ENCODE data around the gene GRIA1.
"Not testable (repeated sequence)": the region's sequence is repeated elsewhere in the genome, so short reads cannot be mapped to it uniquely, and the experiment has no call there.

Gene GRIA1

DNA sequence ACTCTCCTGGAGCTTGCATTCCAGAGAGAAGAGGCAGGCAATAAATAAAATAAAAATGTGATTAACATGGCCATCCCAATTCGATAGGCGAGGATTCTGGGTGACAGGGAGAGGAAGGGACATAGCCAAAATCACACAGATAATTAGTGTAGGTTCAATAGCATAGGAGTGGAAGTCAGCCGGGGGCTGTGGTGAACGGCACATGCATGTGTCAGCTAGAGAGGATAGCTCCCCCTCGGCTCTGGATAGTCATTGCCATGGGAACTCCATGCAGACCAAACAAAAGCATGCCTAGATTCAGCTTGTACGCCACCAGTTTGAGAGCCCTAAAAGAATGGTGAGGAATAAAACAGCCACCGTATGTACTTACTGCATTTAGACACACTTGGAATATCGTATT lies 223.5 kb downstream of the GRIA1 start:
- no peak for DNase-seq (ENCODE audit: low read depth)
- H3K4me3 ChIP-seq (ENCODE audit: control insufficient read depth, low read depth, low read length), result no peak overlapping the region
- no peak for TF ChIP-seq CTCF (IDR thresholded peaks at IDR 0.05; ENCODE audit: control insufficient read depth, insufficient read depth, low read depth, low read length, missing control alignments)

- H3K4me3 ChIP-seq (ENCODE audit: control insufficient read depth, low read depth, low read length), result no peak overlapping the region
- TF ChIP-seq CTCF (IDR thresholded peaks at IDR 0.05; ENCODE audit: control insufficient read depth, insufficient read depth, low read depth, low read length, missing control alignments), result no peak
- DNase-seq (ENCODE audit: low read depth), result peak; percentile 4
These were observed 224.3 kb downstream of the GRIA1 start for GRCh38 chr5:153714798-153715197.

- TF ChIP-seq CTCF (IDR thresholded peaks at IDR 0.05; ENCODE audit: control insufficient read depth, insufficient read depth, low read depth, low read length, missing control alignments), result no peak
These were observed 226.8 kb downstream of the GRIA1 start for GRCh38 chr5:153717287-153717686.

GRCh38 chr5:153718713-153719112 lies 228.2 kb downstream of the GRIA1 start:
- H3K4me3 ChIP-seq (ENCODE audit: control insufficient read depth, low read depth, low read length), result no peak overlapping the region
- DNase-seq (ENCODE audit: low read depth), result no peak
- TF ChIP-seq CTCF (IDR thresholded peaks at IDR 0.05; ENCODE audit: control insufficient read depth, insufficient read depth, low read depth, low read length, missing control alignments), result no peak

More at GRCh38 chr5:153717287-153717686, 226.8 kb downstream of the GRIA1 start:
- DNase-seq (ENCODE audit: low read depth), result no peak
- no peak overlapping the region for H3K4me3 ChIP-seq (ENCODE audit: control insufficient read depth, low read depth, low read length)

- TF ChIP-seq CTCF (IDR thresholded peaks at IDR 0.05; ENCODE audit: control insufficient read depth, insufficient read depth, low read depth, low read length, missing control alignments), result no peak
- no peak overlapping the region for H3K4me3 ChIP-seq (ENCODE audit: control insufficient read depth, low read depth, low read length)
- no peak for DNase-seq (ENCODE audit: low read depth)
These were observed 228.9 kb downstream of the GRIA1 start for GRCh38 chr5:153719324-153719723.

- not testable (repeated sequence) for H3K4me3 ChIP-seq (ENCODE audit: control insufficient read depth, low read depth, low read length); DNase-seq (ENCODE audit: low read depth)
These were observed 232.6 kb downstream of the GRIA1 start for GRCh38 chr5:153723022-153723610.

DNA sequence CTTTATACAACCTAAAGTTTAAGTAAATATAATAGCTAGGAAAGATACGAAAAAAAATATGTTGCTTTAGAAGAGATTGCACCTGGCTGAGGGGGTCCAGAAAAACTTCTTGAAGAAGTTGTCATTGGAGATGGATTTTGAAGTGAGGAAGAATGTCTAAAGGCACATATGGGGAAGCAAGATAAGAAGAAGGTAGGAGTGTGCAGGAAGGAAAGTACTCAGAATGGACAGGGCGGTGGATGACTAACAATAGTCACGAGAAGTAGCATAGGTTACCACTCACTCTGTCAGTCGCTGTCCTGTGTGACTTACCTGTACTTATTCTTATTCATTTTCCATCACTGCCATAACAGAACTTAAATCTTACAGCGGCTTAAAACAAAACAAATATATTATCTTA lies 251.6 kb downstream of the GRIA1 start:
- no peak overlapping the region for H3K4me3 ChIP-seq (ENCODE audit: control insufficient read depth, low read depth, low read length)
- TF ChIP-seq CTCF (IDR thresholded peaks at IDR 0.05; ENCODE audit: control insufficient read depth, insufficient read depth, low read depth, low read length, missing control alignments), result no peak
- no peak for DNase-seq (ENCODE audit: low read depth)
